Fibroblast of pulmonary artery (primary cell): ENCODE measurements around the gene EPHA4.

Experiments
- DNase-seq: peaks from one replicate; pipeline ENCODE4 v3.0.0-alpha.2; 2010; ENCODE audit warnings: low read depth
- H3K4me3 ChIP-seq: replicated peaks from 2 replicates; pipeline ENCODE4 v1.5.1; 2011; ENCODE audit warnings: low read depth, mild to moderate bottlenecking, control low read depth, low read length, moderate library complexity
- TF ChIP-seq, protein P1 (sequence below): IDR thresholded peaks from 2 replicates; pipeline ENCODE4 v1.5.1; 2011; ENCODE audit warnings: mild to moderate bottlenecking, control low read depth, low read length, inconsistent platforms; ENCODE audit errors: missing control alignments

Gene EPHA4

DNA sequence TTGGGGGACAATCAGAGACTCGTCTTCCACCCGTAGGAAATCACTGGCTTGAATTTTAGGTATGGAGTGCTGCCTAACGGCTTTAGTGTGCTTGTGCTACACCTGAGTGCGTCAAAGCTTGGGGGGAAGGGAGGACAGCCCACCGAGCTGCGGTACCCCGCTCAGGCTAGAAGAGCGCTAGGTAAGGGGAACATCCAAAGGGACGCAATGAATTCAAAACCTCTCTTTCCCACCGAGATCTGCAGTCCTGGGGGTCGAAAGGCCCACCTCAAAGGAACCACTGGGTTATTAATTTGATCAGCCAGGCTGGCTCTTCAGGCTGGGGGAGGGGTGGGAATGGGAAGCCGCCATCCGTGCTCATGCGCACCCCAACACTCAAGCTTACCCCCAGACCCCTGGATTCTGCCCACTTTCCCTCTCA, 2.7 kb downstream of the EPHA4 start:
- H3K4me3 ChIP-seq: no peak overlapping the region
- TF ChIP-seq, protein P1, sequence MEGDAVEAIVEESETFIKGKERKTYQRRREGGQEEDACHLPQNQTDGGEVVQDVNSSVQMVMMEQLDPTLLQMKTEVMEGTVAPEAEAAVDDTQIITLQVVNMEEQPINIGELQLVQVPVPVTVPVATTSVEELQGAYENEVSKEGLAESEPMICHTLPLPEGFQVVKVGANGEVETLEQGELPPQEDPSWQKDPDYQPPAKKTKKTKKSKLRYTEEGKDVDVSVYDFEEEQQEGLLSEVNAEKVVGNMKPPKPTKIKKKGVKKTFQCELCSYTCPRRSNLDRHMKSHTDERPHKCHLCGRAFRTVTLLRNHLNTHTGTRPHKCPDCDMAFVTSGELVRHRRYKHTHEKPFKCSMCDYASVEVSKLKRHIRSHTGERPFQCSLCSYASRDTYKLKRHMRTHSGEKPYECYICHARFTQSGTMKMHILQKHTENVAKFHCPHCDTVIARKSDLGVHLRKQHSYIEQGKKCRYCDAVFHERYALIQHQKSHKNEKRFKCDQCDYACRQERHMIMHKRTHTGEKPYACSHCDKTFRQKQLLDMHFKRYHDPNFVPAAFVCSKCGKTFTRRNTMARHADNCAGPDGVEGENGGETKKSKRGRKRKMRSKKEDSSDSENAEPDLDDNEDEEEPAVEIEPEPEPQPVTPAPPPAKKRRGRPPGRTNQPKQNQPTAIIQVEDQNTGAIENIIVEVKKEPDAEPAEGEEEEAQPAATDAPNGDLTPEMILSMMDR: no peak
- DNase-seq: no peak

DNA sequence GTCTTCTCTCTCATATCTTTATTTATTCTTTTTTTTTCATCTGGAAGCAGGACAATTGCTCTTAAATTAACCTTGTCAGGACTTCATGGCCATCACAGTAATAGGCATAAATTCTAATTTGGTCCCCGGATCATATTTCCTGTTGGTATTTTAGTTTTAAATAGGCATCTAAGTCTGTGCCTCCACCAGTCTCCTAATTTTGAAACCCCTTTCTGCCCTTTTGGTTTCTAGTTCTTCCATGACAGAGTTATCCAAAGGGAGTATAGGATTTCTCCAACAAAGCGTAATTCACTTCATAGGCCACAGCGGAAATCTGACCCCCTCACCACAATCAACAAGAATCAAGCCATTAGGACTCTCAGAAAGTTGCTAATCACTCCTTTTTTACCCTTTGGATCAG, 3.8 kb downstream of the EPHA4 start:
- H3K4me3 ChIP-seq: no peak overlapping the region
- TF ChIP-seq, protein P1: no peak
- DNase-seq: no peak

DNA sequence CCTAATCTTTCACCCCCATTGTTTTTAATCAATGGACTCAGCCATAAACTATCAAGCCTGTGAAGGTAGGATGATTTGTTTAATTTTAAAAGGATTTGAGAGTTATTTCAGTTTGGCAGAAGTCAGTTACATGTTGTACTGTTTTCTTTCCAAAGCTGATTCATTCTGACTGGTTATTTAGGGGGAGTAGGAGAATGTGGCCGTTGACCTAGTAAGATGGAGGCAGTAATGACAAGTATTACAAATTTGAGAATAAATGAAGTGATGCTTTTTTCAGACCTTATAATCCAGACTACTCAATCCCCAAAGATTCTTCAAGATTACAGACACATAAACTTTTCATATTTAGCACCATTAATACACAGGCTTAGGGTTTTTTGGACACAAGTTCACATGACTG, 4.3 kb downstream of the EPHA4 start:
- TF ChIP-seq, protein P1: no peak
- DNase-seq: no peak
- no peak overlapping the region for H3K4me3 ChIP-seq

DNA sequence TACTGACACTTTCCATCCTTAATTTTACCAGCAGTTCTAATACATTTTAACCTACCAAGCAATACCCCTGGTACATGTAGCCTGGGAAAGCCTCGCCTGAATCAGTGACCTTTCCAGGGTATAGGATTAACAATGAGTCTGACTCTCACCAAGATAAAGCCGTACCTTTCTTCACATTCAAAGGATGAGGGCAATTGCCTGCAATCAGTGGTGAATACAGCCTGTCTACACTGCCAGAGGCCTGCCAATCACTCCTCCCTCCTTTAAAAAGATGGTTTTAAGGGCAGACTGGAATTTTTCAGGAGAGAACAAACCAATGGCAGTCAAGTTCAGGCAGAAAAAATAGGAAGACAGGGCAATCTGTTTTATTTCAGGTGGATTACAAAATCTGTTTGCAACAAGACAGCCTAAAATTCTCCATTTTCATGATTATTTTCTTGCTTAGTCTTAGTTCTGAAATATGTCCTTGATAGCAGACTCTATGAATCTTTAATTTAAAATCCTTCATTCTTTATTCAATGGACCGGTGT, 4.8 kb downstream of the EPHA4 start:
- TF ChIP-seq, protein P1: no peak
- DNase-seq: no peak
- no peak overlapping the region for H3K4me3 ChIP-seq

DNA sequence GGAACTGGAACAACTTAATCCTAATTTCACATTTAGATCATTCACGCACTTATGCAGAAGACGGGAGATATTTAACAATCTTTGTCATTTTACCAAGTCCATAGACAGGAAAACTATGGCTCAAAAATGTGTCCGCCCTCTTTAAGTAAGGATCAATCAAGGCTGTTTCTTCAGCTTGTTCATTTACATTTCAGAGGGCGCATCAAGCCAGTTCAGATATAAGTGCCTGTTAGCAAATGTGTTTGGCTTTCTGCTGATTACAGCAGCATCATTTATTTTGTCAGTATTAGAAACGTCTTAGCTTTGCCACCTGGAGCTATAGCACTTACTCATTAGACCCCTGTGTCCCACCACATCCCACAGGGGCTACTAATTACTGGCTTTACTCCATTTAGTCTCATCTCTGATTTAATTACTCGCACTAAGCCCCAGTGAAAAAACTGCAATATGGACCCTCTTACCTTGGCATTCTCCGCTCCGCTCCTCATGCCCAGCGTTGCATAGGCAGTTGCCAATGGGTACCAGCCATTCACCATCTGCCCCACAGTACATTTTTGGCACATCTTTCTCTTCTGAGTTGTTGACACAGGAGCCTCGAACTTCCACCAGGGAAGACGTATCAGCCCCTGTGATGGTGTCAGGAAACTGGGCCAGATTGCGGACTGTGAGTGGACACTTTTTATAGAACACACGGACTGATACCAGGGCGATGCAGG, 8.7 kb downstream of the EPHA4 start:
- TF ChIP-seq, protein P1: no peak

DNA sequence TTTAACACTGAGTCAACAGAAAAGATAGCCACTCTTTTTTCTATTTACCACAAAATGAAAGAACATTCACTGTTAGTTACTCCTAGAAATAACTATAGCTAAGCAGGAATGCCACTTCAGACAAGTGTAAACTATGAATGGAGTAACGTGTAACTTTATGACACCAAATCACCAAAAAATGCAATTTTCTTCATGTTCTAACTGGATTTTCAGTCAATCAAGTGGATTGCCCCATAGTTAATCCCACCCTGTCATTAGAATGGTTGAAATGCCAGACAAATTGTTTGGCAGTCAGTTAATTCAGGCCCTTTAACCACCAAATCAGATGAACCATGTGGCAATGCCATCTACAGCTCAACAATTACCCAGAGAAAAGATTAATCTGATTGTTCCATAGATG, 9.9 kb downstream of the EPHA4 start:
- H3K4me3 ChIP-seq: no peak overlapping the region
- DNase-seq: no peak
- TF ChIP-seq, protein P1: no peak

More for the DNA sequence above, 8.7 kb downstream of the EPHA4 start:
- DNase-seq: no peak
- H3K4me3 ChIP-seq: no peak overlapping the region

DNA sequence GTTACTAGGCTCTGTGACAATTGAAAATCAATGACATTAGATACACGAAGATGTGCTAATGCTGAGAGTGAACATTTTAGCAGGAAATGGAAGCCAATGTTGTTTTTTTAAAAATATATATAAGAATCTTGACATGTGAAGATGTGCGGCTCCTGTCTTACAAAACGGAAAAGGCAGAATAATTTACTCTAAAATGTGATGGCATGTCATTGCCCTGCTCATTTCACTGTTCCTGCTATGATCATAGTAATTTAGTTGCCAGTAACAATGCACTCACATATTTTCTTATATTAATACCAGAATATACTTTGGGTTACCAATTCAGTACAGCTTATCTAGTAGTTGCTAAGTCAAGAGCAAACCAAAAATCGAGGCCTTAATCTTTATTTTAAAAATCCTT, 10.3 kb downstream of the EPHA4 start:
- TF ChIP-seq, protein P1: no peak
- DNase-seq: no peak
- no peak overlapping the region for H3K4me3 ChIP-seq
